ENCODE measurements around the gene CTSD. TPM values are rescaled to one million over a fixed set of nuclear protein-coding genes. Genes with fewer than 3 reads are reported as not detected.
A peak's percentile ranks its signal among the peaks of the same experiment; 100 is the strongest.
"Not testable (repeated sequence)": the region's sequence is repeated elsewhere in the genome, so short reads cannot be mapped to it uniquely, and the experiment has no call there.

Gene CTSD
- total RNA-seq, 1 donor from 2014 or later: 949 TPM

GRCh38 chr11:1771273-1771672, 7.5 kb upstream of the CTSD start:
- no peak for TF ChIP-seq CTCF (IDR thresholded peaks at IDR 0.05)
- Mint-ChIP-seq H3K27me3 (ENCODE audit: low read depth) (no peaks in the 10 kb centered on the region), H3K9me3 (ENCODE audit: low read depth) (peaks cover 4% of the 10 kb centered on the region), H3K4me1 (ENCODE audit: low read depth) (peaks cover 48% of the 10 kb centered on the region), H3K36me3 (ENCODE audit: low read depth) (no peaks in the 10 kb centered on the region), H3K4me3 (ENCODE audit: unreplicated experiment) (no peak overlapping the region), H3K27ac (ENCODE audit: unreplicated experiment) (peak overlapping the region; percentile 93)
- DNase-seq (ENCODE audit: low spot score): no peak

GRCh38 chr11:1770528-1770927, 6.8 kb upstream of the CTSD start:
- H3K27ac Mint-ChIP-seq (ENCODE audit: unreplicated experiment): no peak overlapping the region
- H3K4me3 Mint-ChIP-seq (ENCODE audit: unreplicated experiment): no peak overlapping the region
- peaks cover 48% of the 10 kb centered on the region for H3K4me1 Mint-ChIP-seq (ENCODE audit: low read depth)
- H3K36me3 Mint-ChIP-seq (ENCODE audit: low read depth): no peaks in the 10 kb centered on the region
- TF ChIP-seq CTCF (IDR thresholded peaks at IDR 0.05): no peak
- no peaks in the 10 kb centered on the region for H3K27me3 Mint-ChIP-seq (ENCODE audit: low read depth)
- H3K9me3 Mint-ChIP-seq (ENCODE audit: low read depth): peaks cover 4% of the 10 kb centered on the region
- DNase-seq (ENCODE audit: low spot score): no peak

- TF ChIP-seq CTCF (IDR thresholded peaks at IDR 0.05): no peak
- H3K9me3 Mint-ChIP-seq (ENCODE audit: low read depth): peaks cover 4% of the 10 kb centered on the region
- peaks cover 48% of the 10 kb centered on the region for H3K4me1 Mint-ChIP-seq (ENCODE audit: low read depth)
- DNase-seq (ENCODE audit: low spot score): no peak
- H3K36me3 Mint-ChIP-seq (ENCODE audit: low read depth): no peaks in the 10 kb centered on the region
- H3K27ac Mint-ChIP-seq (ENCODE audit: unreplicated experiment): no peak overlapping the region
- H3K27me3 Mint-ChIP-seq (ENCODE audit: low read depth): no peaks in the 10 kb centered on the region
- H3K4me3 Mint-ChIP-seq (ENCODE audit: unreplicated experiment): no peak overlapping the region
Measured at GRCh38 chr11:1770061-1770460, 6.3 kb upstream of the CTSD start.

GRCh38 chr11:1769304-1769936, 5.7 kb upstream of the CTSD start:
- H3K9me3 Mint-ChIP-seq (ENCODE audit: low read depth); H3K4me3 Mint-ChIP-seq (ENCODE audit: unreplicated experiment); DNase-seq (ENCODE audit: low spot score); H3K27me3 Mint-ChIP-seq (ENCODE audit: low read depth); H3K36me3 Mint-ChIP-seq (ENCODE audit: low read depth); H3K27ac Mint-ChIP-seq (ENCODE audit: unreplicated experiment): not testable (repeated sequence)
- peaks cover 50% of the 10 kb centered on the region for H3K4me1 Mint-ChIP-seq (ENCODE audit: low read depth)

- no peak overlapping the region for H3K27ac Mint-ChIP-seq (ENCODE audit: unreplicated experiment)
- no peaks in the 10 kb centered on the region for H3K9me3 Mint-ChIP-seq (ENCODE audit: low read depth)
- H3K4me3 Mint-ChIP-seq (ENCODE audit: unreplicated experiment): no peak overlapping the region
- H3K36me3 Mint-ChIP-seq (ENCODE audit: low read depth): no peaks in the 10 kb centered on the region
- H3K4me1 Mint-ChIP-seq (ENCODE audit: low read depth): peaks cover 46% of the 10 kb centered on the region
- DNase-seq (ENCODE audit: low spot score): no peak
- H3K27me3 Mint-ChIP-seq (ENCODE audit: low read depth): no peaks in the 10 kb centered on the region
- TF ChIP-seq CTCF (IDR thresholded peaks at IDR 0.05): no peak
Measured at GRCh38 chr11:1768141-1768469, 4.4 kb upstream of the CTSD start.

GRCh38 chr11:1767399-1768140, 3.8 kb upstream of the CTSD start:
- H3K27ac Mint-ChIP-seq (ENCODE audit: unreplicated experiment): no peak overlapping the region
- H3K9me3 Mint-ChIP-seq (ENCODE audit: low read depth): no peaks in the 10 kb centered on the region
- TF ChIP-seq CTCF (IDR thresholded peaks at IDR 0.05): no peak
- no peak overlapping the region for H3K4me3 Mint-ChIP-seq (ENCODE audit: unreplicated experiment)
- H3K4me1 Mint-ChIP-seq (ENCODE audit: low read depth): peaks cover 47% of the 10 kb centered on the region
- DNase-seq (ENCODE audit: low spot score): peak; percentile 79
- no peaks in the 10 kb centered on the region for H3K27me3 Mint-ChIP-seq (ENCODE audit: low read depth)
- H3K36me3 Mint-ChIP-seq (ENCODE audit: low read depth): no peaks in the 10 kb centered on the region
